Hepatocyte (in vitro differentiated cells): ENCODE results near the gene GLS2.

ENCODE experiments used
- CTCF ChIP-seq: fragments of 200-600 bp; sonication (generic); IDR thresholded peaks from 2 replicates; pipeline ENCODE4 v1.5.1; 2016; ENCODE audit warnings: antibody characterized with exemption, mild to moderate bottlenecking; ENCODE audit not compliant: poor library complexity
- EZH2 ChIP-seq: fragments of 200-600 bp; sonication (generic); IDR thresholded peaks from 2 replicates; pipeline ENCODE4 v1.6.1; 2016; ENCODE audit warnings: antibody characterized with exemption, mild to moderate bottlenecking, borderline replicate concordance
- EZH2phosphoT487 ChIP-seq: fragments of 200-600 bp; sonication (generic); IDR thresholded peaks from one replicate; pipeline ENCODE4 v1.6.1; 2018; ENCODE audit warnings: antibody characterized with exemption, mild to moderate bottlenecking, low read depth, moderate library complexity; ENCODE audit not compliant: unreplicated experiment, severe bottlenecking

DNA sequence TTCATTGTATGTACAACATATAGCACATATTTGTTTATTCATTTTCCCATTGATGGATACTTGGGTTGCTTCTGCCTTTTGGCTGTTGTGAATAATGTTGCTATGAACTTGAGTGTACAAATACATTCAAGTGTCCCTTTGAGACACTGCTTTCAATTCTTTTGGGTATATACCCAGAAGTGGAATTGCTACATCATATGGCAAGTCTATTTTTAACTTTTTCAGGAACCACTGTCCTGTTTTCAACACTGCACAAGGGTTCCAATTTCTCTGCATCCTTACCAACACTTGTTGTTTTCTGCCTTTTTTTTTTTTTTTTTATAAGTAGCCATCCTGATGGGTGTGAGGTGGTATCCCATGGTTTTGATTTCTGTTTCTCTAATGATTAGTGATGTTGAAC lies 49.6 kb upstream of the GLS2 start:
- TF ChIP-seq CTCF (no peak), EZH2phosphoT487 (no peak), EZH2 (no peak)
